GM13977 (cell line): ENCODE results near the gene HIVEP2.

Source experiments
- DNase-seq: peaks from one replicate; pipeline ENCODE4 v3.0.0; 2012; ENCODE audit warnings: low spot score
- in situ Hi-C: fragments of 300-500 bp; cut with MboI; formaldehyde crosslinking; loops from one replicate; pipeline ENCODE4 v1.12.0; 2022; ENCODE audit warnings: low sequenced_read_pairs, low pct_unique_long_range_greater_than_20kb, mixed read lengths, inconsistent platforms; ENCODE audit not compliant: unreplicated experiment
- TF ChIP-seq, protein P1 (sequence below): IDR thresholded peaks from 2 replicates; pipeline ENCODE4 v1.5.1; 2012; ENCODE audit warnings: mild to moderate bottlenecking, control low read depth; ENCODE audit not compliant: insufficient read depth; ENCODE audit errors: extremely low read depth, missing control alignments

HIVEP2 gene

DNA sequence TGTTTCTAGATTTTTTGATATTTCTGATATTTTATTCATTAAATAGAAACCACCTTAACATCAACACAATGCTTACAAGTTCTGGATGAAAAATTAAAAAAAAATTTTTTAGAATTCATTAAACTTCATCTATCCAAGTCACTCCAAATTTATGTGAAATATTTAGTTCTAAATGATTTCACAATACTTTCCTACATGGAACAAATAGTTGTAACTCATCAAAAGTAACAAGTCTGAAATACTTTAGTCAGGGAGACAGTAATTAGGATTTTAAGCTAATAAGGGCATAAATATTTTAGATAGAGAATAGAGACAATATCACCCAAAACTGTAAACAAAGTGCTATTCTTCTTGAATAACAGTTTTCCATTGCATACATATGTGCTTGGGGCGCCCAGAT, 147.8 kb downstream of the HIVEP2 start:
- in situ Hi-C loops: no loop called here

GRCh38 chr6:142796571-142796970, 148.4 kb downstream of the HIVEP2 start:
- DNase-seq: no peak
- in situ Hi-C loops: no loop called here
- TF ChIP-seq, protein P1, sequence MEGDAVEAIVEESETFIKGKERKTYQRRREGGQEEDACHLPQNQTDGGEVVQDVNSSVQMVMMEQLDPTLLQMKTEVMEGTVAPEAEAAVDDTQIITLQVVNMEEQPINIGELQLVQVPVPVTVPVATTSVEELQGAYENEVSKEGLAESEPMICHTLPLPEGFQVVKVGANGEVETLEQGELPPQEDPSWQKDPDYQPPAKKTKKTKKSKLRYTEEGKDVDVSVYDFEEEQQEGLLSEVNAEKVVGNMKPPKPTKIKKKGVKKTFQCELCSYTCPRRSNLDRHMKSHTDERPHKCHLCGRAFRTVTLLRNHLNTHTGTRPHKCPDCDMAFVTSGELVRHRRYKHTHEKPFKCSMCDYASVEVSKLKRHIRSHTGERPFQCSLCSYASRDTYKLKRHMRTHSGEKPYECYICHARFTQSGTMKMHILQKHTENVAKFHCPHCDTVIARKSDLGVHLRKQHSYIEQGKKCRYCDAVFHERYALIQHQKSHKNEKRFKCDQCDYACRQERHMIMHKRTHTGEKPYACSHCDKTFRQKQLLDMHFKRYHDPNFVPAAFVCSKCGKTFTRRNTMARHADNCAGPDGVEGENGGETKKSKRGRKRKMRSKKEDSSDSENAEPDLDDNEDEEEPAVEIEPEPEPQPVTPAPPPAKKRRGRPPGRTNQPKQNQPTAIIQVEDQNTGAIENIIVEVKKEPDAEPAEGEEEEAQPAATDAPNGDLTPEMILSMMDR: no peak

More for the DNA sequence above, 147.8 kb downstream of the HIVEP2 start:
- DNase-seq: no peak
- TF ChIP-seq, protein P1: no peak

GRCh38 chr6:142796024-142796423, 149.0 kb downstream of the HIVEP2 start:
- DNase-seq: no peak
- TF ChIP-seq, protein P1: no peak
- in situ Hi-C loops: no loop called here

- TF ChIP-seq, protein P1: no peak
- DNase-seq: no peak
- in situ Hi-C loops: no loop called here
Measured at GRCh38 chr6:142794424-142794823, 150.6 kb downstream of the HIVEP2 start.

- TF ChIP-seq, protein P1: no peak
- in situ Hi-C loops: no loop called here
- DNase-seq: no peak
Measured at GRCh38 chr6:142790257-142790656, 154.7 kb downstream of the HIVEP2 start.

DNA sequence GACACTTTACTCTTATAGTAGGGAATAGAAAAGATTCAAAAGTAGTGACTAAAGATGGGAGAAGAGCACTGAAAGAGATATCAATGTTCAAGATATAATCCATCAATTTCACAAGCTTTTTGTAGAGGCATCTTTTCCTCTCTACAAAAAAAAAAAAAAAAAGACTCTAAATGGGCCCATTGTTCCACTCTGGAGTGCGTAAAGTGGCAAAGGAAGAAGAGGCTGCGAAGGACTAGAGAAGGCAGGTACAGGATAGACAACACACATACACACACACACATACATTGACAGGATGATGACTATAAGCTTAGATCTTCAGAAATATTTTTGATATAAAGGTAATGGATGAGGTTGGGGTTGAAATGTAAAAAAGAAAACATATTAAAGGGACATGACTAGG, 157.6 kb downstream of the HIVEP2 start:
- DNase-seq: no peak
- TF ChIP-seq, protein P1: no peak
- in situ Hi-C loops: no loop called here

DNA sequence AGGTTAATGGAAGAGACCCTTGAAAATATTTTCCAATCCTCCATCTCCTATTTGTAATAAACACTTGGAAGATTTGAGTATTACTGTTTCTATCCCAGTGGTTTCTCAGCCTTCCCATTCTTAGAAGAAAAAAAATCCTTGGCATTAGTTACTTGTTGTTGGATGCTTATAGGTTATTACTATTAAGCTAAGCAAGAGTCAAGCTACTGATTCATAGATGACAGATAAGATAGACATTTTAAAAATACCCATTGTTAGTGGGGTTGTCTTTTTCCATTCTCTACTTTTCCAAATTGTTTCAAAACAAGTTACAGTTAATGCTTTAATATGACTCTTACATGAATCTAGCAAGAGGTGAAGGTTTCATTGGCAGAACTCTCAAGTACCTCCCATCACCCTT, 158.5 kb downstream of the HIVEP2 start:
- DNase-seq: no peak
- in situ Hi-C loops: no loop called here
- TF ChIP-seq, protein P1: no peak
